HepG2 (cell line): ENCODE measurements around the gene KLHL12. TPM values are rescaled to one million over a fixed set of nuclear protein-coding genes. Genes with fewer than 3 reads are reported as not detected.

ENCODE experiments used
- AHDC1 ChIP-seq: sonication (generic); formaldehyde crosslinking; IDR thresholded peaks from 2 replicates; pipeline ENCODE4 v1.5.1; 2020; ENCODE audit warnings: mild to moderate bottlenecking, missing genetic modification reagents, borderline replicate concordance
- ARID4A ChIP-seq: sonication (generic); formaldehyde crosslinking; IDR thresholded peaks from 2 replicates; pipeline ENCODE4 v1.5.0; 2020; ENCODE audit warnings: mild to moderate bottlenecking, missing genetic modification reagents, borderline replicate concordance
- EZH2 ChIP-seq: conservative IDR thresholded peaks from 2 replicates; pipeline ENCODE4 v1.6.1; 2012; ENCODE audit warnings: mild to moderate bottlenecking, low read depth, low read length, moderate library complexity
- HMGA1 ChIP-seq: sonication (generic); formaldehyde crosslinking; conservative IDR thresholded peaks from 2 replicates; pipeline ENCODE4 v1.4.0; 2020; ENCODE audit warnings: missing genetic modification reagents
- KDM4B ChIP-seq: sonication (generic); formaldehyde crosslinking; IDR thresholded peaks from 2 replicates; pipeline ENCODE4 v1.4.0; 2020; ENCODE audit warnings: missing genetic modification reagents
- PCBP1 ChIP-seq: fragments of 200-400 bp; formaldehyde crosslinking; IDR thresholded peaks from 2 replicates; pipeline ENCODE4 v1.6.1; 2017; ENCODE audit warnings: mild to moderate bottlenecking, low read depth, low read length, borderline replicate concordance
- PHF5A ChIP-seq: IDR thresholded peaks from one replicate; pipeline ENCODE4 v1.6.1; 2018; ENCODE audit warnings: low read depth, missing genetic modification reagents; ENCODE audit not compliant: unreplicated experiment
- RBFOX2 ChIP-seq: fragments of 200-400 bp; formaldehyde crosslinking; IDR thresholded peaks from 2 replicates; pipeline ENCODE4 v1.6.1; 2017; ENCODE audit warnings: low read depth, mild to moderate bottlenecking, low read length
- USF2 ChIP-seq, 2 experiments: sonication (generic) in 1 of 2; formaldehyde crosslinking in 1 of 2; IDR thresholded peaks; 2 replicates each; pipeline versions ENCODE4 v1.5.1 to v1.6.1; 2011 to 2020; ENCODE audit warnings: borderline replicate concordance in 1 of 2, low read depth in 1 of 2, low read length in 1 of 2, mild to moderate bottlenecking in 1 of 2, missing genetic modification reagents in 1 of 2, moderate library complexity in 1 of 2
- ZFP37 ChIP-seq: sonication (generic); formaldehyde crosslinking; IDR thresholded peaks from 2 replicates; pipeline ENCODE4 v1.4.0; 2020; ENCODE audit warnings: missing genetic modification reagents, borderline replicate concordance
- ZNF530 ChIP-seq: sonication (generic); formaldehyde crosslinking; IDR thresholded peaks from 2 replicates; pipeline ENCODE4 v1.5.0; 2020; ENCODE audit warnings: low read depth, mild to moderate bottlenecking, missing genetic modification reagents
- ZNF549 ChIP-seq: sonication (generic); formaldehyde crosslinking; IDR thresholded peaks from 2 replicates; pipeline ENCODE4 v1.5.0; 2020; ENCODE audit warnings: missing genetic modification reagents
- ZNF644 ChIP-seq: IDR thresholded peaks from 2 replicates; pipeline ENCODE4 v1.6.1; 2016; ENCODE audit warnings: low read depth
- ZNF800 ChIP-seq: sonication (generic); formaldehyde crosslinking; IDR thresholded peaks from 2 replicates; pipeline ENCODE4 v1.4.0; 2020; ENCODE audit warnings: missing genetic modification reagents
- ZNF891 ChIP-seq: sonication (generic); formaldehyde crosslinking; IDR thresholded peaks from 2 replicates; pipeline ENCODE4 v1.5.0; 2020; ENCODE audit warnings: mild to moderate bottlenecking, missing genetic modification reagents
- polyA plus RNA-seq, 8 experiments: library from polyadenylated mRNA; depleted of rRNA in 3 of 8; stranded (reverse) in 7 of 8; unstranded in 1 of 8; fragments of >200 nt; fragmentation: Illumina TruSeq in 4 of 8; extraction: Trizol in 4 of 8; gene quantifications; 2 replicates each; pipeline versions ENCODE4 v1.2.1 to v1.2.3, GENCODE V29; 2011 to 2016; ENCODE audit warnings: low read depth in 4 of 8, missing spikeins in 1 of 8, mixed read lengths in 1 of 8; ENCODE audit not compliant: insufficient read depth in 1 of 8
- total RNA-seq, 5 experiments: library from RNA; depleted of rRNA; stranded (reverse); fragments of >200 nt; fragmentation: Illumina TruSeq; extraction: Trizol; gene quantifications; 2 replicates each; pipeline ENCODE4 v1.2.3, GENCODE V29; 2016; ENCODE audit warnings: low read depth in 1 of 5

The KLHL12 gene
- total and polyA plus RNA-seq, 2 of the 13 experiments (the other 11 are each of a cell fraction or from before 2014, with no cell fraction given), result 19.2 to 25.2 TPM

DNA sequence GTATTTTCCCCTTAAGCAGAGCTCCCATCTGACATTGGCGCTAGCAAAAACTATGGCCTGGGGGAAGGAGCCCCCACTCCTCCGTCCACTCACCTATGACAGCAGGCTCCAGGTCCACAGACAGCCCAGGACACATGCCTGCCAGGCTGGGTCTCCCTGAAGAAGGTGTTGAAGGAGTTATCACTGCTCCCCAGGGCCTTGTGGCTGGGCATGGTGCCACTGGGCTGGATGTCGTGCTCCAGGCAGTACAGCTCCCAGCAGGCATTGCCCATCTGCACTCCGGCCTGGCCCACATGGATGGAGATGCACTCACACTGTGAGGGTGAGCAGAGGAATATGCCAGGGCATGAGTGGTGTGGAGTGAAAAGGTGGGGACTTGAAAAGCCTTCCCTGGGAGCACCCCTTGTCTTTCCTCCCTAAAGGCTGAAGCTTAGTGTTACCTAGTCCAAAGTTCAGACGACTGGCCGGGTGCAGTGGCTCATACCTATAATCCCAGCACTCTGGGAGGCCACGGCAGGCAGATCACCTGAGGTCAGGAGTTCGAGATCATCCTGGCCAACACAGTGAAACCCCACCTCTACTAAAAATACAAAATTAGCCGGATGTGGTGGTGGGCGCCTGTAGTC, 68.1 kb downstream of the KLHL12 start (continued):
- TF ChIP-seq AHDC1 (no peak), PCBP1 (no peak), HMGA1 (no peak), ZNF891 (no peak), ZNF800 (no peak), ZNF549 (CRISPR knock-in tag) (no peak), PHF5A (CRISPR knock-in tag) (no peak), USF2 (IDR thresholded peaks at IDR 0.05; ENCODE audit: low read depth, low read length) (no peak), USF2 (CRISPR knock-in tag; IDR thresholded peaks at IDR 0.05; ENCODE audit: borderline replicate concordance) (no peak), RBFOX2 (no peak), KDM4B (CRISPR knock-in tag) (no peak), ZNF530 (CRISPR knock-in tag) (no peak), ZNF644 (CRISPR knock-in tag) (no peak), EZH2 (no peak), ARID4A (CRISPR knock-in tag) (no peak), ZFP37 (CRISPR knock-in tag) (no peak)
